GM18858 (cell line): ENCODE measurements around the gene DRC7.

Experiments used
- ATAC-seq: cut with Tn5 transposase; IDR thresholded peaks from one replicate; pipeline ENCODE4 v1.9.1; 2021; ENCODE audit not compliant: unreplicated experiment

Gene DRC7

GRCh38 chr16:57781349-57781740 lies 86.7 kb downstream of the DRC7 start:
- ATAC-seq, result no peak
